Hepatocyte (in vitro differentiated cells): ENCODE data around the gene GFOD1.

Experiments used
- CTCF ChIP-seq: fragments of 200-600 bp; sonication (generic); IDR thresholded peaks from 2 replicates; pipeline ENCODE4 v1.5.1; 2016; ENCODE audit warnings: antibody characterized with exemption, mild to moderate bottlenecking; ENCODE audit not compliant: poor library complexity
- EZH2 ChIP-seq: fragments of 200-600 bp; sonication (generic); IDR thresholded peaks from 2 replicates; pipeline ENCODE4 v1.6.1; 2016; ENCODE audit warnings: antibody characterized with exemption, mild to moderate bottlenecking, borderline replicate concordance
- EZH2phosphoT487 ChIP-seq: fragments of 200-600 bp; sonication (generic); IDR thresholded peaks from one replicate; pipeline ENCODE4 v1.6.1; 2018; ENCODE audit warnings: antibody characterized with exemption, mild to moderate bottlenecking, low read depth, moderate library complexity; ENCODE audit not compliant: unreplicated experiment, severe bottlenecking

- no peak for TF ChIP-seq CTCF
- TF ChIP-seq EZH2phosphoT487, result no peak
- no peak for TF ChIP-seq EZH2
These were observed 62.0 kb downstream of the GFOD1 start for GRCh38 chr6:13425270-13425873.
